ENCODE measurements around the gene MNAT1. TPM values are rescaled to one million over a fixed set of nuclear protein-coding genes. Genes with fewer than 3 reads are reported as not detected.
A peak's percentile ranks its signal among the peaks of the same experiment; 100 is the strongest.
"Not testable (repeated sequence)": the region's sequence is repeated elsewhere in the genome, so short reads cannot be mapped to it uniquely, and the experiment has no call there.

MNAT1 gene
- total RNA-seq, 2 donors from 2014 or later, result 16.1 to 19.5 TPM

DNA sequence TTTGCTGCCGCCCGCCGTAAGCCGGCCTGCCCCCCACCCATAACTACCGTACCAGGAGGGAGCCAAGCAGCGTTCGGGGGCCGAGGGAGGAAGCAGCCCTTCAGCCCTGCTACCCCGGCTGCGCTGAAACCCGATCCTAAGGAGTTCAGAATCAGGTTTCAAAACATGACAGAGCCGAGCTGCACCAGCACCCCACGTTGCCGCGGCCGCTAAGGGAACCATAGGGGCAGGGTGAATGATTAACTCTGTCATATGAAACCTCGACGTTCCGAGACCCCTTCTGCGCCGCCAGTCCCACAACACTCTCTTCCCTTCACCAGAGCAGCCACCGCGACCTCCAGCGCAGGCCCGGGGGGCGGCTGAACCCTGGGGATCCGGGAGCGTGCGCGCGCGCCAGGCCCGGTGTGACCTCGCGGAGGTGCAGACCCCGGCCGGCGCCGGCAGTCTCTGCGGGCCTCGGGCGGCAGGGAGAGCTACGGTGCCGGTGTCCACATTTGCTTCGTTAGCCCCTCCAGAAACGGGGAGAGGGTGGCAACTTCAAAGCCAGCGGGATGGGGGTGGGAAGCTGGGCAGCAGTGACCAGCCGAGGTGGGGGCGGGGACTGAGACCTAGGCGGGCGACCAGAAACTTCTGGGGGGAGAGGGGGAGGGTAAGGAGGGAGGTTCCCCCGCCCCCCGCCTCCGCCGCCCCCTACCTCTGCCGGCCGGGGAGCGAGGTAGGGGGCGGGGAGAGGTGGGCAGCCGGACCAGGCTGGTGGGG, 12.0 kb upstream of the MNAT1 start:
- ATAC-seq (peak; percentile 26), DNase-seq (peak in 1 of 3 donors; percentile 14)
- peaks cover 68% of the 10 kb centered on the region for H3K27me3 Mint-ChIP-seq
- peaks cover 22% of the 10 kb centered on the region for H3K4me1 Mint-ChIP-seq
- H3K27ac Mint-ChIP-seq, result no peak overlapping the region
- H3K9me3 ChIP-seq (ENCODE audit: control insufficient read depth, low read length, poor library complexity, severe bottlenecking), result no peaks in the 10 kb centered on the region
- H3K4me3 Mint-ChIP-seq, result peak overlapping the region; percentile 91
- H3K36me3 Mint-ChIP-seq (ENCODE audit: low read depth), result peaks cover 2% of the 10 kb centered on the region

- Mint-ChIP-seq H3K4me3 (peak overlapping the region; percentile 91), H3K27ac (no peak overlapping the region), H3K4me1 (peaks cover 22% of the 10 kb centered on the region), H3K27me3 (peaks cover 72% of the 10 kb centered on the region), H3K36me3 (ENCODE audit: low read depth) (peaks cover 2% of the 10 kb centered on the region)
- no peaks in the 10 kb centered on the region for H3K9me3 ChIP-seq (ENCODE audit: control insufficient read depth, low read length, poor library complexity, severe bottlenecking)
- ATAC-seq (peak; percentile 48), DNase-seq (no peak)
These were observed 11.2 kb upstream of the MNAT1 start for GRCh38 chr14:60723116-60723906.

DNA sequence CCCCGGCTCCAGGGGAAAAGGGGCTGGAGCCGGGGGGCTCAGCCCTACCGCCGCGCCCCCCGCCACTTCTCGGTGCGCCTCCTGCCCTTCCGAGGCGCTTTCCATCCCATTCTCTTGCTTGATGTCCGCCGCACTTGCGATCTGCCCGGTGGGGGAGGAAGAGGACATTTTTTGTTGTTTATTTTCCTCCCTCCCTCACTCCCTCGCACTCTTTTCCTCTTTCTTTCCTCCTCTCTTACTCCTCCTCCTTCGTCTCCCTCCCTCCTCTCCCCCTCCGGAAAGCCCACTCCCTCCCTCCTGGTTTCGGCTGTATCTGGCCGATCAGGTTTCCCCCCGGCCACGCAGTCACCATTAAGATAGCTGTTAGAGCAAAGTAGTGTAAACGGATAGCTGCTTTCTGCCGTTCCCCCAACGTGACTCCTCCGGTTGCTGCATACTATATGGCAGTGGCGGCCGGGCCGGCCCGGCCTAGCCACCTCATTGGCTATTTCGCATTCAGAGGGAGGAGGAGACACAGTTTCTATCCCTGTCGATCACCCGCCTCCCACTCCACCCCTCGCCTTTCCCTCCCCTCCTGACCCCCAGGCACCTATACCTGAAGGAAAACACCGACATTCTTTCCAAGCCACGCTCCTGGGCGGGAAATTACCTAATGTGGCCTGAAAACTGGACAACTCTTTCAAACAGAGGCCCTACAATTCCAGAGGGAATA, 10.5 kb upstream of the MNAT1 start, which contains the start of gene SIX4:
Gene SIX4 (minus strand): TSS at position 445 of the 712 bp plus-strand sequence. CDS start 277 bp downstream, at position 168.
- ATAC-seq (no peak), DNase-seq (no peak)
- Mint-ChIP-seq H3K27ac (no peak within 1 kb of the TSS), H3K27me3 (peaks cover 74% of the 10 kb centered on the region), H3K4me1 (peaks cover 22% of the 10 kb centered on the region), H3K4me3 (peak within 1 kb of the TSS; percentile 91), H3K36me3 (ENCODE audit: low read depth) (peaks cover 4% of the 10 kb centered on the region)
- H3K9me3 ChIP-seq (ENCODE audit: control insufficient read depth, low read length, poor library complexity, severe bottlenecking), result no peaks in the 10 kb centered on the region

DNA sequence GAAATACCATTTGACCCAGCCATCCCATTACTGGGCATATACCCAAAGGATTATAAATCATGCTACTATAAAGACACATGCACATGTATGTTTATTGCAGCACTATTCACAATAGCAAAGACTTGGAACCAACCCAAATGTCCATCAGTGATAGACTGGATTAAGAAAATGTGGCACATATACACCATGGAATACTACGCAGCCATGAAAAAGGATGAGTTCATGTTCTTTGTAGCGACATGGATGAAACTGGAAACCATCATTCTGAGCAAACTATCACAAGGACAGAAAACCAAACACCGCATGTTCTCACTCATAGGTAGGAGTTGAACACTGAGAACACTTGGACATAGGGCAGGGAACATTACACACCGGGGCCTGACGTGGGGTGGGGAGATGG, 3.3 kb upstream of the MNAT1 start:
- peaks cover 51% of the 10 kb centered on the region for H3K27me3 Mint-ChIP-seq
- ATAC-seq; H3K36me3 Mint-ChIP-seq (ENCODE audit: low read depth): not testable (repeated sequence)

GRCh38 chr14:60732840-60733483, 1.6 kb upstream of the MNAT1 start:
- H3K9me3 ChIP-seq (ENCODE audit: control insufficient read depth, low read length, poor library complexity, severe bottlenecking), result no peaks in the 10 kb centered on the region
- no peak for ATAC-seq
- Mint-ChIP-seq H3K27ac (no peak overlapping the region), H3K36me3 (ENCODE audit: low read depth) (peaks cover 8% of the 10 kb centered on the region), H3K4me1 (peaks cover 12% of the 10 kb centered on the region), H3K4me3 (no peak overlapping the region), H3K27me3 (peaks cover 38% of the 10 kb centered on the region)
- DNase-seq, result no peak

More for the DNA sequence above, 3.3 kb upstream of the MNAT1 start:
- H3K9me3 ChIP-seq (ENCODE audit: control insufficient read depth, low read length, poor library complexity, severe bottlenecking); DNase-seq; H3K27ac Mint-ChIP-seq; H3K4me3 Mint-ChIP-seq: not testable (repeated sequence)
- peaks cover 12% of the 10 kb centered on the region for H3K4me1 Mint-ChIP-seq

GRCh38 chr14:60735416-60735815, 855 bp downstream of the MNAT1 start:
- Mint-ChIP-seq H3K27me3 (peaks cover 18% of the 10 kb centered on the region), H3K4me3 (peak overlapping the region; percentile 100), H3K4me1 (peaks cover 19% of the 10 kb centered on the region), H3K36me3 (ENCODE audit: low read depth) (peaks cover 3% of the 10 kb centered on the region), H3K27ac (peak overlapping the region; percentile 99)
- ATAC-seq (no peak), DNase-seq (no peak)
- H3K9me3 ChIP-seq (ENCODE audit: control insufficient read depth, low read length, poor library complexity, severe bottlenecking), result no peaks in the 10 kb centered on the region

GRCh38 chr14:60736494-60736893, 1.9 kb downstream of the MNAT1 start:
- H3K36me3 Mint-ChIP-seq (ENCODE audit: low read depth), result peaks cover 3% of the 10 kb centered on the region
- no peaks in the 10 kb centered on the region for H3K9me3 ChIP-seq (ENCODE audit: control insufficient read depth, low read length, poor library complexity, severe bottlenecking)
- H3K27ac Mint-ChIP-seq, result no peak overlapping the region
- no peak overlapping the region for H3K4me3 Mint-ChIP-seq
- ATAC-seq, result no peak
- H3K4me1 Mint-ChIP-seq, result peaks cover 19% of the 10 kb centered on the region
- DNase-seq, result no peak
- H3K27me3 Mint-ChIP-seq, result peaks cover 10% of the 10 kb centered on the region

GRCh38 chr14:60738843-60739508, 4.4 kb downstream of the MNAT1 start:
- Mint-ChIP-seq H3K4me1 (peaks cover 19% of the 10 kb centered on the region), H3K27me3 (no peaks in the 10 kb centered on the region), H3K4me3 (no peak overlapping the region), H3K27ac (no peak overlapping the region), H3K36me3 (ENCODE audit: low read depth) (peaks cover 3% of the 10 kb centered on the region)
- no peak for ATAC-seq
- no peaks in the 10 kb centered on the region for H3K9me3 ChIP-seq (ENCODE audit: control insufficient read depth, low read length, poor library complexity, severe bottlenecking)
- no peak for DNase-seq

- no peaks in the 10 kb centered on the region for H3K9me3 ChIP-seq (ENCODE audit: control insufficient read depth, low read length, poor library complexity, severe bottlenecking)
- ATAC-seq, result no peak
- H3K27ac Mint-ChIP-seq, result no peak overlapping the region
- peaks cover 6% of the 10 kb centered on the region for H3K4me1 Mint-ChIP-seq
- DNase-seq, result no peak
- no peaks in the 10 kb centered on the region for H3K27me3 Mint-ChIP-seq
- H3K36me3 Mint-ChIP-seq (ENCODE audit: low read depth), result peaks cover 3% of the 10 kb centered on the region
- H3K4me3 Mint-ChIP-seq, result no peak overlapping the region
These were observed 10.0 kb downstream of the MNAT1 start for GRCh38 chr14:60744566-60744965.

GRCh38 chr14:60753264-60754119, 18.9 kb downstream of the MNAT1 start:
- DNase-seq, result peak in 1 of 3 donors; percentile 11
- Mint-ChIP-seq H3K27me3 (no peaks in the 10 kb centered on the region), H3K4me3 (peak overlapping the region; percentile 67), H3K4me1 (peaks cover 21% of the 10 kb centered on the region), H3K27ac (peak overlapping the region; percentile 39), H3K36me3 (ENCODE audit: low read depth) (no peaks in the 10 kb centered on the region)
- H3K9me3 ChIP-seq (ENCODE audit: control insufficient read depth, low read length, poor library complexity, severe bottlenecking), result no peaks in the 10 kb centered on the region
- ATAC-seq, result peak; percentile 97

DNA sequence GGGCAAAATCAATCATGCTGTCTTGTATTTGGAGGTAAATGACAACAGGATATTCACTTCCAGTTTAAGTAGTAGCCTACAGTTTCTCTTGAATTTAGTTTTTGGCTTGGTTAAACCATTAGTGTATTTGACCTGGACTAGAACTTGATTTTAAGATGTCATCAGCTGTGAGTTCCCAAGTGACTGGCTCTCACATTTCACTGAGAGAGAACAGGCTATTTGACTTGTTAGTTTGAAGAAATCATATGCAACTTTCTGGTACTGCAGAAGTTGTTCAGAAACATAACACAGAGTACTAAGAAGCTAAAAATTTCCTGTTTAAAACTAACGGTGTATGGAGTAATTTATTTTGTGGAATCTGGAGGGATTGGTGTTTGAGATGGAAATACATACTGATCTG, 22.3 kb downstream of the MNAT1 start:
- Mint-ChIP-seq H3K36me3 (ENCODE audit: low read depth) (no peaks in the 10 kb centered on the region), H3K4me1 (peaks cover 30% of the 10 kb centered on the region)

More for the DNA sequence above, 22.3 kb downstream of the MNAT1 start:
- H3K4me3 Mint-ChIP-seq, result no peak overlapping the region
- no peaks in the 10 kb centered on the region for H3K27me3 Mint-ChIP-seq
- H3K9me3 ChIP-seq (ENCODE audit: control insufficient read depth, low read length, poor library complexity, severe bottlenecking), result no peaks in the 10 kb centered on the region
- no peak for DNase-seq
- no peak for ATAC-seq
- H3K27ac Mint-ChIP-seq, result no peak overlapping the region
